Endothelial cell of umbilical vein (primary cell): ENCODE results near the gene TEX264. TPM values are rescaled to one million over a fixed set of nuclear protein-coding genes. Genes with fewer than 3 reads are reported as not detected.

ENCODE experiments used
- BruUV-seq: library from RNA; stranded (reverse); fragments of 400-500 nt; replicated peaks from 2 replicates; lab custom pipeline; 2021; lab: Mats Ljungman, UMichigan
- CTCF ChIA-PET: fragments of 300-600, 350-600 bp; sonication (Branson Sonifier 250); formaldehyde crosslinking; loops from one replicate; lab custom pipeline; 2021; ENCODE audit warnings: antibody characterized with exemption, inconsistent platforms; lab: Charles Lee
- POLR2A ChIA-PET: fragments of 300-600, 350-600 bp; sonication (Branson Sonifier 250); formaldehyde crosslinking; loops from one replicate; lab custom pipeline; 2021; ENCODE audit warnings: antibody characterized with exemption, inconsistent platforms; lab: Charles Lee
- DNase-seq: peaks from one replicate; pipeline ENCODE4 v3.0.0-alpha.2; 2011; ENCODE audit warnings: low read depth, low spot score
- FAIRE-seq: peaks from 2 replicates; lab custom pipeline; 2011; peaks lifted over from hg19 to GRCh38; lab: Jason Lieb, UNC
- H2AFZ ChIP-seq: 2 replicates; pipeline ENCODE4 v1.6.0; 2012; ENCODE audit warnings: low read depth, low read length, control low read depth, inconsistent platforms
- H3K27ac ChIP-seq: 2 replicates; pipeline ENCODE4 v1.5.1; 2011; ENCODE audit warnings: low read depth, mild to moderate bottlenecking, control low read depth, low read length, moderate library complexity; ENCODE audit not compliant: insufficient read depth
- H3K27me3 ChIP-seq, 2 experiments: 2 replicates each; pipeline versions ENCODE4 v1.6.0 to v1.6.1; 2011; ENCODE audit warnings: low read length in 2 of 2, mixed read lengths in 1 of 2; ENCODE audit not compliant: control insufficient read depth in 2 of 2, insufficient read depth in 2 of 2
- H3K36me3 ChIP-seq, 2 experiments: 2 replicates in 1 of 2; 3 replicates in 1 of 2; pipeline ENCODE4 v1.5.1; 2011; ENCODE audit warnings: low read length in 2 of 2, mild to moderate bottlenecking in 1 of 2, moderate library complexity in 1 of 2; ENCODE audit not compliant: control insufficient read depth in 2 of 2, insufficient read depth in 2 of 2; ENCODE audit errors: extremely low read depth in 1 of 2
- H3K4me1 ChIP-seq: 3 replicates; pipeline ENCODE4 v1.5.1; 2011; ENCODE audit warnings: mild to moderate bottlenecking, low read length; ENCODE audit not compliant: control insufficient read depth, insufficient read depth; ENCODE audit errors: extremely low read depth
- H3K4me2 ChIP-seq: 2 replicates; pipeline ENCODE4 v1.6.1; 2011; ENCODE audit warnings: low read length, control low read depth, mixed read lengths; ENCODE audit not compliant: insufficient read depth
- H3K4me3 ChIP-seq, 3 experiments: fragments of 200-600 bp in 1 of 3; sonication (generic), shearing (Covaris generic) in 1 of 3; replicated peaks in 1 of 3; 2 replicates each; pipeline ENCODE4 v1.5.1; 2011 to 2016; ENCODE audit warnings: control low read depth in 3 of 3, low read length in 3 of 3, mild to moderate bottlenecking in 2 of 3, inconsistent platforms in 1 of 3, low read depth in 1 of 3, moderate library complexity in 1 of 3; ENCODE audit not compliant: insufficient read depth in 1 of 3
- H3K79me2 ChIP-seq: 2 replicates; pipeline ENCODE4 v1.6.0; 2012; ENCODE audit warnings: low read length, inconsistent platforms; ENCODE audit not compliant: control insufficient read depth, insufficient read depth
- H3K9ac ChIP-seq: replicated peaks from 2 replicates; pipeline ENCODE3; 2011; ENCODE audit warnings: low read length, control low read depth; ENCODE audit not compliant: insufficient read depth; ENCODE audit errors: extremely low read depth
- H3K9me1 ChIP-seq: replicated peaks from 3 replicates; pipeline ENCODE4 v1.6.0; 2011; ENCODE audit warnings: mild to moderate bottlenecking, low read length; ENCODE audit not compliant: control insufficient read depth, insufficient read depth; ENCODE audit errors: extremely low read depth
- H3K9me3 ChIP-seq: replicated peaks from 2 replicates; pipeline ENCODE4 v1.5.1; 2012; ENCODE audit warnings: low read length, inconsistent platforms; ENCODE audit not compliant: control insufficient read depth, insufficient read depth
- H4K20me1 ChIP-seq: replicated peaks from 2 replicates; pipeline ENCODE3; 2011; ENCODE audit warnings: mild to moderate bottlenecking, low read length; ENCODE audit not compliant: control insufficient read depth, insufficient read depth; ENCODE audit errors: extremely low read depth
- CTCF ChIP-seq, 2 donors: IDR thresholded peaks; 1 replicate in 1 of 2; 2 replicates in 1 of 2; pipeline ENCODE4 v1.5.1; 2011; ENCODE audit warnings: low read length in 2 of 2, mild to moderate bottlenecking in 2 of 2, moderate library complexity in 2 of 2, control low read depth in 1 of 2, inconsistent platforms in 1 of 2, low read depth in 1 of 2; ENCODE audit not compliant: insufficient read depth in 1 of 2; ENCODE audit errors: extremely low read depth in 1 of 2
- EZH2 ChIP-seq: IDR thresholded peaks from 2 replicates; pipeline ENCODE4 v1.6.1; 2012; ENCODE audit warnings: borderline replicate concordance, low read depth, mild to moderate bottlenecking, moderate library complexity, low read length, inconsistent platforms; ENCODE audit not compliant: severe bottlenecking
- FOS ChIP-seq: IDR thresholded peaks from 2 replicates; pipeline ENCODE4 v1.6.1; 2011; ENCODE audit warnings: mild to moderate bottlenecking, low read length, moderate library complexity, borderline replicate concordance; ENCODE audit not compliant: insufficient read depth
- GATA2 ChIP-seq: IDR thresholded peaks from 2 replicates; pipeline ENCODE4 v1.7.0; 2011; ENCODE audit warnings: low read depth, mild to moderate bottlenecking, moderate library complexity, mixed read lengths, low read length; ENCODE audit not compliant: insufficient read length, insufficient read depth
- JUN ChIP-seq: IDR thresholded peaks from 2 replicates; pipeline ENCODE4 v1.6.1; 2011; ENCODE audit warnings: borderline replicate concordance, low read depth; ENCODE audit not compliant: insufficient read length, insufficient read depth
- MAX ChIP-seq: IDR thresholded peaks from 2 replicates; pipeline ENCODE4 v1.6.1; 2011; ENCODE audit not compliant: insufficient read depth, insufficient read length
- MYC ChIP-seq: IDR thresholded peaks from one replicate; pipeline ENCODE4 v1.6.1; 2011; ENCODE audit warnings: mild to moderate bottlenecking, low read depth, low read length
- POLR2A ChIP-seq: IDR thresholded peaks from 2 replicates; pipeline ENCODE4 v1.6.1; 2012; ENCODE audit warnings: low read depth, mild to moderate bottlenecking, control low read depth, low read length
- POLR2AphosphoS5 ChIP-seq: IDR thresholded peaks from 2 replicates; pipeline ENCODE4 v1.6.1; 2012; ENCODE audit warnings: low read depth, mild to moderate bottlenecking, control low read depth, low read length, moderate library complexity; ENCODE audit not compliant: insufficient read depth
- dilution Hi-C: fragments of 300-500 bp; cut with MboI; formaldehyde crosslinking; loops from one replicate; pipeline ENCODE4 v1.15.0; 2019; ENCODE audit warnings: low sequenced_read_pairs; ENCODE audit not compliant: extremely low pct_ligation_motif_present
- intact Hi-C: fragments of 100-400 bp; cut with micrococcal nuclease; formaldehyde crosslinking; loops from one replicate; pipeline ENCODE4 v1.10.0; 2022
- polyA plus RNA-seq, 4 experiments: library from polyadenylated mRNA; depleted of rRNA in 3 of 4; stranded (reverse) in 3 of 4; unstranded in 1 of 4; fragments of >200 nt; gene quantifications; 2 replicates each; pipeline versions ENCODE4 v1.2.1 to v1.2.3, GENCODE V29; 2011 to 2012; ENCODE audit warnings: missing spikeins in 1 of 4
- total RNA-seq: library from RNA; stranded (reverse); gene quantifications from 2 replicates; pipeline ENCODE4 v1.2.3, GENCODE V29; 2021

Gene TEX264
- total and polyA plus RNA-seq, 2 donors (not counting 3 experiments of a cell fraction or from before 2014, with no cell fraction given), result 29.0 to 89.7 TPM

GRCh38 chr3:51722362-51722761, 51.3 kb downstream of the TEX264 start:
- no peaks in the 10 kb centered on the region for H3K9me1 ChIP-seq
- H3K79me2 ChIP-seq, result no peaks in the 10 kb centered on the region
- DNase-seq, result no peak
- TF ChIP-seq MYC, result no peak
- no peak for TF ChIP-seq GATA2
- TF ChIP-seq POLR2A, result no peak
- TF ChIP-seq JUN, result no peak
- TF ChIP-seq EZH2, result no peak
- TF ChIP-seq FOS, result no peak
- TF ChIP-seq CTCF (IDR thresholded peaks at IDR 0.05; ENCODE audit: extremely low read depth in 1 of 2, insufficient read depth in 1 of 2, low read depth in 1 of 2, low read length in 2 of 2), result no peak
- no peak for TF ChIP-seq MAX
- no peak for TF ChIP-seq POLR2AphosphoS5
- H3K27me3 ChIP-seq, result no peaks in the 10 kb centered on the region
- no peak overlapping the region for H3K9ac ChIP-seq
- H3K36me3 ChIP-seq, result no peaks in the 10 kb centered on the region
- no peak for FAIRE-seq
- no peak overlapping the region for H3K4me3 ChIP-seq
- H3K9me3 ChIP-seq, result no peaks in the 10 kb centered on the region
- H3K4me1 ChIP-seq, result no peaks in the 10 kb centered on the region
- H3K4me2 ChIP-seq, result no peak overlapping the region
- H2AFZ ChIP-seq, result no peak overlapping the region
- BruUV-seq, result no TSS peak
- ChIA-PET POLR2A (no interaction called here), CTCF (no interaction called here)
- intact Hi-C loops, result no loop called here
- no peaks in the 10 kb centered on the region for H4K20me1 ChIP-seq
- dilution Hi-C loops, result no loop called here
- H3K27ac ChIP-seq, result no peak overlapping the region
